Measurements from ENCODE around the gene HNF4A. TPM values are rescaled to one million over a fixed set of nuclear protein-coding genes. Genes with fewer than 3 reads are reported as not detected.

The HNF4A gene
- total RNA-seq, result not detected

GRCh38 chr20:44355498-44356352 lies at the start of gene HNF4A:
HNF4A (plus strand) TSS chr20:44355699; CDS start chr20:44355805, 106 bp downstream.
- TF ChIP-seq, protein P1, sequence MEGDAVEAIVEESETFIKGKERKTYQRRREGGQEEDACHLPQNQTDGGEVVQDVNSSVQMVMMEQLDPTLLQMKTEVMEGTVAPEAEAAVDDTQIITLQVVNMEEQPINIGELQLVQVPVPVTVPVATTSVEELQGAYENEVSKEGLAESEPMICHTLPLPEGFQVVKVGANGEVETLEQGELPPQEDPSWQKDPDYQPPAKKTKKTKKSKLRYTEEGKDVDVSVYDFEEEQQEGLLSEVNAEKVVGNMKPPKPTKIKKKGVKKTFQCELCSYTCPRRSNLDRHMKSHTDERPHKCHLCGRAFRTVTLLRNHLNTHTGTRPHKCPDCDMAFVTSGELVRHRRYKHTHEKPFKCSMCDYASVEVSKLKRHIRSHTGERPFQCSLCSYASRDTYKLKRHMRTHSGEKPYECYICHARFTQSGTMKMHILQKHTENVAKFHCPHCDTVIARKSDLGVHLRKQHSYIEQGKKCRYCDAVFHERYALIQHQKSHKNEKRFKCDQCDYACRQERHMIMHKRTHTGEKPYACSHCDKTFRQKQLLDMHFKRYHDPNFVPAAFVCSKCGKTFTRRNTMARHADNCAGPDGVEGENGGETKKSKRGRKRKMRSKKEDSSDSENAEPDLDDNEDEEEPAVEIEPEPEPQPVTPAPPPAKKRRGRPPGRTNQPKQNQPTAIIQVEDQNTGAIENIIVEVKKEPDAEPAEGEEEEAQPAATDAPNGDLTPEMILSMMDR (IDR thresholded peaks at IDR 0.05; ENCODE audit: low read depth), result no peak

DNA sequence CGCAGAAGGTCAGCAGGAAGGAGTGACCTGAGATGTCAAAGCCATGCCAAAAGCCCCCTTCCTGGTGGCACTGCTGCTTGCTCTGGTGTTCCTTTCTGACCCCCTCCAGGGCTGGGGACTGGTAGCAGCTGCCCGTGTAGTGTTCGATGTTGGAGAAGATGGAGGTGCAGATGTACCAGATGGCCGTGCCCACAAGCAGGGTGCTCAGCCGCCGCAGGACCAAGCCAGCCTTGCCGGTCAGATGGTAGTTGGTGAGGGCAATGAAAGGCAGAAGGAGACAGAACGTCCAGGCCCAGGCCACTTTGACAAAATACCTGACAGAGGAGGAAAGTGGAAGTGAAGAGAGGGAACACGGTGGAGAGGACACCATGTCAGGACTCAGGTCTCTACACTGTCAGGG lies 48.6 kb upstream of the HNF4A start:
- TF ChIP-seq, protein P1 (IDR thresholded peaks at IDR 0.05; ENCODE audit: low read depth), result no peak

DNA sequence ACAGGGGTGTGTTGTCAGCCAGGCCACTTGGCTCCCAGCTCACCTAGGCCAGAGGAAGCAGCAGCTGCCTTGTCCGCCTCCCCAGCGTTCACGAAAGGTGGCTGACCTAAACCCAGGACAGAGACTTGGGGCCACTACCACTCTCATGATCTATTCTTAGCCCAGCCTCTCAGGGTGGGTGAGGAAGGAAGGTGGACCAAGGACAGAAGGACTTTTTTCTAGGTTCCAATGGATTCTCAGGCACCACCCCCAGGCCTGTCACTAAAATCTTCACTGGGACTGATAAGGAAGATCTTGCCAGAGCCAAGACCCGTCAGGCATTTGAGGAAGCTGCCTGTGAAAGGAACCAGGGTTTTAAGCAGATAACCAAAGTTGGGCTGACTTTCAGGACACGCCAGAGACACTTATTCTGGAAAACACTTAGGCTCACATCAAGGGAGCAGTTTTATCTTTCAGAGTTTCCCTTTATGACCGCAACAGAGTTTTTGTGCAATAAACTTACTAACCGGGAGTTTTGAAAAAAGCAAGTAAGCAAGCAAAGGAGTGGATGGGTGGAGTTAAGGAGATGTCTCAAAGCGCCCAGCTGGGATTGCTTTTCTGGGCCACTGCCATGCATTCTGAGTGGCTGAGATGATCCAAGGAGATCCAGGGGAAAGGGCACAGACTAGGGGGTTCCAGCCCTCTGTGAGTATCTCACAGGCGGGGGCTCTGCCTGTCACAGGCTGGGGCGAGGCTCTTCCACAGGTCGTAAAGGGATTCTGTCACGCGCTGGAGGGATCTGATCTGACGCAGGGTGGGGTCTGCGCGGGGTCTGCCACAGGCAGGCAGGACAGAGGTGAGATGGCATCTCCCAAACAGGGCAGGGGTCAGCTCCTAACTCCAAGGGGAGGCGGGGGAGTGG lies 45.5 kb upstream of the HNF4A start:
- TF ChIP-seq, protein P1 (IDR thresholded peaks at IDR 0.05; ENCODE audit: low read depth), result no peak

GRCh38 chr20:44310664-44311639 lies 44.5 kb upstream of the HNF4A start, which contains the start of gene FITM2:
FITM2 (minus strand) TSS chr20:44311202; CDS start chr20:44311148, 54 bp downstream.
- TF ChIP-seq, protein P1 (IDR thresholded peaks at IDR 0.05; ENCODE audit: low read depth), result no peak

DNA sequence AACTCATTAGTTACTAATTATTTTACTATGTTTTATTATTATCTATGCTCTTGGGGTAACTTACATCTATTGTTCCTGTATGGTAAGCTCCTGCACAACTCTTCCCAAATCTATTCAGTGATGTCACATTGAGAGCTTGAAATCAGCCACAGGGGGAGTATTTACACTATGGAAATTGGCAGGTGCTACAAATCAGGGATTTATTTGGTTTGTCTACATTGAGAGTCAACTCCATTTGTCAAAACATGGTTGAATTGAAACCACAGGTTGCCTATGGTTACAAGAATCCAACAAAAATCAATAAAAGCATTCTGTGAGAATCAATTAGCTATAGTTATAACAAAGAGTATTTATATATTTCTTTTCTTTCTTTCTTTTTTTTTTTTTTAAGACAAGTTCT lies 40.6 kb upstream of the HNF4A start:
- TF ChIP-seq, protein P1 (IDR thresholded peaks at IDR 0.05; ENCODE audit: low read depth), result no peak

GRCh38 chr20:44319839-44320422 lies 35.6 kb upstream of the HNF4A start:
- TF ChIP-seq, protein P1 (IDR thresholded peaks at IDR 0.05; ENCODE audit: low read depth), result no peak

All from subcutaneous adipose tissue (tissue), 4 donors.